Testis (tissue), 2 donors: Measurements from ENCODE around the gene TTLL11.

ENCODE experiments used
- CTCF ChIP-seq, 3 experiments: fragments of 450-650 bp in 2 of 3; fragments of 200-600 bp in 1 of 3; sonication (generic) in 1 of 3; IDR thresholded peaks; one replicate each; pipeline ENCODE4 v1.5.1; 2016 to 2019; ENCODE audit warnings: antibody characterized with exemption in 3 of 3, mild to moderate bottlenecking in 2 of 3, moderate library complexity in 1 of 3
- POLR2A ChIP-seq: fragments of 450-650 bp; IDR thresholded peaks from one replicate; pipeline ENCODE4 v1.6.1; 2017; ENCODE audit warnings: antibody characterized with exemption, mild to moderate bottlenecking, moderate library complexity

GRCh38 chr9:121838746-121839669, 254.1 kb downstream of the TTLL11 start:
- TF ChIP-seq CTCF (IDR thresholded peaks at IDR 0.05), result no peak
- TF ChIP-seq POLR2A, result no peak
